HG02678 (cell line): ENCODE results near the gene ITGA6.

Experiments used
- ATAC-seq: cut with Tn5 transposase; IDR thresholded peaks from one replicate; pipeline ENCODE4 v1.9.1; 2021; ENCODE audit warnings: mild to moderate bottlenecking, moderate library complexity; ENCODE audit not compliant: unreplicated experiment

Gene ITGA6

DNA sequence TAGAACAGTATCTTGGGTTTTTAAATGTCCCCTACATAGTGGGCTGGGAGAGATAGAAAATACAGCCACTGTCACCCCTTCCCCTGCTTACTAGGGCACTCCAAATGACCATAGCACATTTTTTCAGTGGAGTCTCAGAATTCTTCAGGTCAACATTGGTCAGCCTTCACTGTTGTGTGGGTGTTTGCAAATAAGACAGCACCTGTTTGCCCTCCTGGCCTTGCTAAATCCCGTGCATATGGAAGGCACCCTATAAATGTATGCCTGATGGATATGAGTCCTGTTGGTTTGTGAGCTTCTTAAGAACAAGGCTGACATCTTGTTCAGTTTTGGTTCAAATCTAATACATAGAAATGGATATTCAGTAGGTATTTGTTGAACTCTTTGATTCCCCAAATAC lies 12.5 kb downstream of the ITGA6 start:
- ATAC-seq = no peak

- no peak for ATAC-seq
Observed at GRCh38 chr2:172440795-172441194, 13.4 kb downstream of the ITGA6 start.

GRCh38 chr2:172442072-172442895 lies 14.9 kb downstream of the ITGA6 start:
- ATAC-seq = no peak

DNA sequence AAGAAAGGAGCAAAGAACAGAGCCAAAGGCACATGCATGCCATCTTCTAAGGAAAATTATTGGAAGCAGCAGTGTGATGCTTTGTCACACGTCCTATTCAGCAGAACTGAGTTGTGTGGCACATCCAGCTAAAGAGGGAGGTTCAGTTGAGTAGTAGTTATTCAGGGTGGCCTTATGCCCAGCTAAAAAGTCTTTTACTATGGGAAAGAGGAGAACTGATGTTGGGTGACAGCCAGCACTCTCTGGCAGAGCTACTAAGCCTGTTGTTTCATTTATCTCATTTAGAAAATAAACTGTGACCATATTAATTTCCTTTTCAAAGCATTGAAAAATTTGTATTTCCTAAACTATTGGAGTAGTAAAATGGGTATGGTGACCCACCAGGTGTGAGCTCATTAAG lies 18.5 kb downstream of the ITGA6 start:
- no peak for ATAC-seq

- no peak for ATAC-seq
Observed at GRCh38 chr2:172446474-172447063, 19.2 kb downstream of the ITGA6 start.

DNA sequence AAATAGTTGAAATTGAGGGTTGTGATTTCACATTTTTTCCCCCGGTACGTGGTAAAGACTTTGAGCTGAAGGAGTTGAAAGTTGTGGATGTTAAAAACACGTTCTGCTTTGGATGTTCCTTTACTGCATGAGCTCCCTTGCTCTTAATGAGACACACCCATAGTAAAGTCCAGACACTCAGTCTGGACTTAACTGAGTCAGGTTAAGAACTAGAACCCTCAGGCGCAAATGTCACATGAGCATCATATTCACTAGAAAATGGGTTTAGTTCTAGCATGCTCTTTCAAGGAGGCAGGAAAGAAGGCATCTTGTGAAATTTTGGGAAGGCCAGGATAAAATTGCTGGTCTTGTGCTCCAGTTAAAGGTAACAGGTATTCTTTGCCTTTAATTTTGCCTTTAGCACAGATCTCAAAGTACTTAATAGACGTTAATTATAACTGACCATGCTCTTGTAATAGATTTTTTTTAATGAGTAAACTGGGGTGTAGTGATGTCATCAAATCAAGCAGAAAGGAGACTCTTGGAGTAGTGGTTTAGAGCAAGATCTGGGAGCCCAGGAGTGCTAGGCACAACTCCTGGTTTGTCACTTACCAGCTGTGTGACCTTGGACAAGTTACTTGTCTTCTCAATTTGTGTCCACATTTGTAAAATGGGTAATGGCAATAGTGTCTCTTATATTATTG lies 20.6 kb downstream of the ITGA6 start:
- ATAC-seq = no peak

- no peak for ATAC-seq
Observed at GRCh38 chr2:172448544-172449267, 21.3 kb downstream of the ITGA6 start.

- no peak for ATAC-seq
Observed at GRCh38 chr2:172449911-172450550, 22.6 kb downstream of the ITGA6 start.

- ATAC-seq = no peak
Observed at GRCh38 chr2:172451923-172452322, 24.5 kb downstream of the ITGA6 start.

- ATAC-seq = no peak
Observed at GRCh38 chr2:172452845-172453244, 25.5 kb downstream of the ITGA6 start.

DNA sequence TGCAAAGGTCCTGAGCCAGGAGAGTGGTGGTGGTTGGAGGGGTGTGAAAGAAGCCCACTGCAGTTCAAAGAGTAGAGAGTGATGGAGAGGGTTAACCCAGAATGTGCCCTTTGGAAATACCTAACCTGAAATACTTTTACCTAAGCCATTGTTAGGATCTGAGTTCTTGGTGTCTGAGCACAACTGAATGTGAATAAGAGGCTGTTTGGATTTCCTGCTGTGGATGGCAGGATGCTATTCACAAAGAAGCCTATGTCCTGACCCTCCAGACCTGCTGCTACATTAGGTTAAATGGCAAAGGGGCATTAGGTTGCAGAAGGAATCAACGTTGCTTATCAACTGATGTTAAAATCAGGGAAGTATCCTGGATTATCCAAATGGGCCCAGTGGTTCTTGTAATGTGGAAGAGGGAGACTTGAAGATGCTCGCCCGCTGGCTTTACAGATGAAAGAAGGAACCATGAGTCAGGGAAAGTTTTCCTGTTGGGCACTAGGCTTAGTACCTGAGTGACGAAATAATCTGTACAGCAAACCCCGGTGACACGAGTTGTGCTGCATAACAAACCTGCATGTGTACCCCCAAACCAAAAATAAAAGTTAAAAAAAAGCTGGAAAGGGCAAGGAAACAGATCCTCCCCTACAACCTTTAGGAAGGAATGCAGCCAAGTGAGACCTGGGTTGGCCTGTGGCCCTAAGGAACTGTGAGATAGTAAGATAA lies 27.2 kb downstream of the ITGA6 start:
- ATAC-seq = no peak

GRCh38 chr2:172455121-172455515 lies 27.7 kb downstream of the ITGA6 start:
- ATAC-seq = no peak

GRCh38 chr2:172456002-172456401 lies 28.6 kb downstream of the ITGA6 start:
- ATAC-seq = no peak

DNA sequence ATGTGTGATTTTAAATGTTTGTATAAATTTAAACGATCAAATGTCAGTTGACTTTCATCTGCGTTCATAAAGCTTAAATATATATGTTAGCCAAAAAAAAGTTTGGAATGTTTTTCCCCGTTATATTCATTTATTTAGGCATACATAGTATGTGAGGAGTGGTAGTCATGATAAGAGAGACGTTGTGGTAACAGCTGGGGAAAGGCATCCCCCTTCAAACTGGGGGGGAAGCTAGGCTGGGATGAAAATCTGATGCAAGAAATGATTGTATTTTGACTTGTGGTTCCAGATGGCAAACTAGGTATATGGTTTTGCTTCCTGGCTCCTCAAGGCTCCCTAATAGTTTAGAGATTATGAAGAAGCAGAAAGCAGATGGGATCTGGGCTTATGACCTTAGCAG lies 30.1 kb downstream of the ITGA6 start:
- ATAC-seq = no peak

GRCh38 chr2:172458561-172459124 lies 31.3 kb downstream of the ITGA6 start:
- ATAC-seq = no peak

- ATAC-seq = no peak
Observed at GRCh38 chr2:172460780-172461201, 33.4 kb downstream of the ITGA6 start.

- ATAC-seq = no peak
Observed at GRCh38 chr2:172461591-172462372, 34.4 kb downstream of the ITGA6 start.

GRCh38 chr2:172462373-172462848 lies 35.0 kb downstream of the ITGA6 start:
- ATAC-seq = no peak

GRCh38 chr2:172462849-172463381 lies 35.5 kb downstream of the ITGA6 start:
- ATAC-seq = peak; percentile 65
